Activated CD4-positive, alpha-beta T cell treated with anti-CD3 and anti-CD28 coated beads for 48 hours (primary cell): ENCODE measurements around the gene SRD5A3.

ENCODE experiments used
- DNase-seq: peaks from one replicate; pipeline ENCODE4 v3.0.0-alpha.2; 2020

Gene SRD5A3

GRCh38 chr4:55410431-55410830 lies 64.4 kb downstream of the SRD5A3 start:
- DNase-seq = no peak

- DNase-seq = no peak
Observed at GRCh38 chr4:55411621-55412020, 65.6 kb downstream of the SRD5A3 start.

GRCh38 chr4:55416176-55416575 lies 70.1 kb downstream of the SRD5A3 start:
- DNase-seq = no peak
